Measurements from ENCODE around the gene GRID1.

DNA sequence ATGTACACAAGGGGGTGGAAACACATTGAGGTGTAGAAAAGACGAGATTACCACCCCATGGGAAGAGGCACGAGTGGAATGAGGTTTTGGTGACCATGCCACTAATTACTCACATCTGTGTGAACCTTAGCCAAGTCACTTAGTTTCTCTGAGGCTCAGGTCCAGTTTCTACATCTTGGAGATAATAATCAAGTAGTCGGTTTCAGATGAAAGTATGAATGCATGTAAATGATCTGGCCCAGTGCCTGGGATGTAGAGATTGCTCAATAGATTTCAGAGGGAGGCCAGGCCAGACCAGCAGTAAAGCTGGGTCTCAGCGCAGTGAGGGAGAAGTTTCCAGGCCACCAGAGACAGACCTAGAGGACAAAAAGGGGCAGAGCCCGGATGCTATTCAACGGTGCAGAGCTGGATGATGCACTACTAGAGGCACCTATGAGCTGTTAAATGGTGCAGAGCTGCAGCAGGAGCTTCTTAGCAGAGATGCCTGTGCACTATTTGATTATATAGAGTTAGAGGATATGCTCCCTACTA, 725.1 kb downstream of the GRID1 start:
- TF ChIP-seq POLR2A (IDR thresholded peaks at IDR 0.05) (no peak), POLR2AphosphoS5 (IDR thresholded peaks at IDR 0.05) (no peak)
- TF ChIP-seq, protein P1, sequence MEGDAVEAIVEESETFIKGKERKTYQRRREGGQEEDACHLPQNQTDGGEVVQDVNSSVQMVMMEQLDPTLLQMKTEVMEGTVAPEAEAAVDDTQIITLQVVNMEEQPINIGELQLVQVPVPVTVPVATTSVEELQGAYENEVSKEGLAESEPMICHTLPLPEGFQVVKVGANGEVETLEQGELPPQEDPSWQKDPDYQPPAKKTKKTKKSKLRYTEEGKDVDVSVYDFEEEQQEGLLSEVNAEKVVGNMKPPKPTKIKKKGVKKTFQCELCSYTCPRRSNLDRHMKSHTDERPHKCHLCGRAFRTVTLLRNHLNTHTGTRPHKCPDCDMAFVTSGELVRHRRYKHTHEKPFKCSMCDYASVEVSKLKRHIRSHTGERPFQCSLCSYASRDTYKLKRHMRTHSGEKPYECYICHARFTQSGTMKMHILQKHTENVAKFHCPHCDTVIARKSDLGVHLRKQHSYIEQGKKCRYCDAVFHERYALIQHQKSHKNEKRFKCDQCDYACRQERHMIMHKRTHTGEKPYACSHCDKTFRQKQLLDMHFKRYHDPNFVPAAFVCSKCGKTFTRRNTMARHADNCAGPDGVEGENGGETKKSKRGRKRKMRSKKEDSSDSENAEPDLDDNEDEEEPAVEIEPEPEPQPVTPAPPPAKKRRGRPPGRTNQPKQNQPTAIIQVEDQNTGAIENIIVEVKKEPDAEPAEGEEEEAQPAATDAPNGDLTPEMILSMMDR (IDR thresholded peaks at IDR 0.05 in 8 of 11, conservative IDR thresholded peaks at IDR 0.05 in 3 of 11) = no peak
